Amygdala (tissue), 56 donors: ENCODE measurements around the gene TEX35.

Source experiments
- DNase-seq, 56 donors: peaks; one replicate each; lab custom pipeline; 2025; lab: John Stamatoyannopoulos, UW

Gene TEX35

GRCh38 chr1:178571807-178572206 is 58.9 kb downstream of the TEX35 start:
- no peak for DNase-seq
